ENCODE results near the gene SLC27A5. TPM values are rescaled to one million over a fixed set of nuclear protein-coding genes. Genes with fewer than 3 reads are reported as not detected.

Gene SLC27A5
- total RNA-seq, 2 donors from 2014 or later = 7.1 to 8.5 TPM

DNA sequence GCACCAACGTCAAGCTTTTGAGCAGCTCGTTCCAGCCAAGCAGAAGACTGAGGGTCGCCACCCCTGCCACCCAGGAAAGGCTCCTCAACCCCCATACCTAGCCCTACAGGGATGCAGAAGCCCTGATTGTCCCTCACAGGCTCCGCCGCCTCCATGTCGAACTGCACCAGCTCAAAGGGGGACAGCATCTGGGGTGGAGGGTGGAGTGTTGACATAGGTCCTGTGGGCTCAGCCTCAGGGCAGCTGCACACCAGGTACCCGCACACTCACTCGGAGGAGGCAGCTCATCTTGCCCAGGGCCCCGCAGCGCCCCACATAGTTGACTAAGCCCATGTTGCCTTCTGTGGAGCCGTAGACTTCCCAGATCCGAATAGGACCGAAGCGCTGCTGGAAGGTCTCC, 11.6 kb downstream of the SLC27A5 start:
- no peak for ATAC-seq (ENCODE audit: insufficient number of reproducible peaks, low FRiP score, low read depth)
- no peak for DNase-seq (ENCODE audit: low spot score)
- Histone ChIP-seq H3K9me3 (no peaks in the 10 kb centered on the region), H3K36me3 (no peaks in the 10 kb centered on the region), H3K27ac (no peak overlapping the region), H3K4me1 (ENCODE audit: control insufficient read depth in 1 of 2, low read depth in 2 of 2) (peaks cover 3 to 29% of the 10 kb centered on the region in 2 donors), H3K4me3 (no peak overlapping the region), H3K27me3 (replicated peaks; ENCODE audit: insufficient read depth) (no peaks in the 10 kb centered on the region)
- TF ChIP-seq, protein P1, sequence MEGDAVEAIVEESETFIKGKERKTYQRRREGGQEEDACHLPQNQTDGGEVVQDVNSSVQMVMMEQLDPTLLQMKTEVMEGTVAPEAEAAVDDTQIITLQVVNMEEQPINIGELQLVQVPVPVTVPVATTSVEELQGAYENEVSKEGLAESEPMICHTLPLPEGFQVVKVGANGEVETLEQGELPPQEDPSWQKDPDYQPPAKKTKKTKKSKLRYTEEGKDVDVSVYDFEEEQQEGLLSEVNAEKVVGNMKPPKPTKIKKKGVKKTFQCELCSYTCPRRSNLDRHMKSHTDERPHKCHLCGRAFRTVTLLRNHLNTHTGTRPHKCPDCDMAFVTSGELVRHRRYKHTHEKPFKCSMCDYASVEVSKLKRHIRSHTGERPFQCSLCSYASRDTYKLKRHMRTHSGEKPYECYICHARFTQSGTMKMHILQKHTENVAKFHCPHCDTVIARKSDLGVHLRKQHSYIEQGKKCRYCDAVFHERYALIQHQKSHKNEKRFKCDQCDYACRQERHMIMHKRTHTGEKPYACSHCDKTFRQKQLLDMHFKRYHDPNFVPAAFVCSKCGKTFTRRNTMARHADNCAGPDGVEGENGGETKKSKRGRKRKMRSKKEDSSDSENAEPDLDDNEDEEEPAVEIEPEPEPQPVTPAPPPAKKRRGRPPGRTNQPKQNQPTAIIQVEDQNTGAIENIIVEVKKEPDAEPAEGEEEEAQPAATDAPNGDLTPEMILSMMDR (IDR thresholded peaks at IDR 0.05) = no peak

DNA sequence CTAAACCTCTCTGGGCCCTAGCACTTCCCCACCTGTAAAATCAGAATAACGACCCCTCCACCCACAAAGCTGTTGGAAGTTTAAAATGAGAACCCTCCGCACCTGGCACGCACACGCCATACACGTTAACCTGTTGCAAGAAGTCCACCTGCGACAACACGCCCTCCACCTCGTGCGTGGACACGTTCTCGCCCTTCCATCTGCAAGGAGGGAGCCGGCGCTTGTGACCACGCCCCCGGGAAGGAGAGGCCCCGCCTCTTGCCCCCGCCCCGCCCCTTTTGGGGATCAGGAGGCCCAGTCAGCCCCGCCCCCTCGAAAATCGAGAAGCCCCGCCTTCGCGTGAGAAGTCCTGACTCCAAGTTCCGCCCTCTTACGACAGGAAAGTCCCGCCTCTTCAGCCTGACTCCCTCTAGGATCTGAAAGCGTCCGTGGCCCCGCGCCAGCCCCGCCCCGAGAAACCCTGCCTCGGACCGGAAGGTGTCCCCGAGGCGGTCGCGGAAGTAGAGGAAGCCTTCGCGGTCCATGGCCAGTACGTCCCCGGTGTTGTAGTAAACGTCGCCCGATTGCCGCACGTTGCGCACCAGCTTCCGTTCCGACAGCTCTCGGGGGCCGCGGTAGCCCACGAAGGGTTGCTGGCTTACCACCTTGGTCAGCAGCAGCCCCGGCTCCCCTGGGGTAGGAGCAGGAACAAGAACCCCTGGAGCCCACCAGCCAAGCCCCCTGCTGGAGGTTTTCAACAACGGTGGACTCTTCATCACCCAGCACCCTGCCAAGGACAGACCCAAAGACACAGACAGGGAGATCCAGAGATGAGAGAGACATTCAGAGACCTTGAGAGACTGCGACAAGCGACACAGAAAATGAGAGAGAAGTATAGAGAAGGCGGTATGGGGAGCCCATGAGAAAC, 12.5 kb downstream of the SLC27A5 start:
- TF ChIP-seq, protein P1 (IDR thresholded peaks at IDR 0.05) = peak; percentile 13
- Histone ChIP-seq H3K27me3 (replicated peaks; ENCODE audit: insufficient read depth) (no peaks in the 10 kb centered on the region), H3K36me3 (no peaks in the 10 kb centered on the region), H3K4me3 (peak overlapping the region; percentile 82), H3K4me1 (ENCODE audit: control insufficient read depth in 1 of 2, low read depth in 2 of 2) (peaks cover 3 to 29% of the 10 kb centered on the region in 2 donors), H3K27ac (peak overlapping the region; percentile 67 to 68), H3K9me3 (no peaks in the 10 kb centered on the region)
- ATAC-seq (ENCODE audit: insufficient number of reproducible peaks, low FRiP score, low read depth) (peak; percentile 99), DNase-seq (ENCODE audit: low spot score) (peak; percentile 99)

DNA sequence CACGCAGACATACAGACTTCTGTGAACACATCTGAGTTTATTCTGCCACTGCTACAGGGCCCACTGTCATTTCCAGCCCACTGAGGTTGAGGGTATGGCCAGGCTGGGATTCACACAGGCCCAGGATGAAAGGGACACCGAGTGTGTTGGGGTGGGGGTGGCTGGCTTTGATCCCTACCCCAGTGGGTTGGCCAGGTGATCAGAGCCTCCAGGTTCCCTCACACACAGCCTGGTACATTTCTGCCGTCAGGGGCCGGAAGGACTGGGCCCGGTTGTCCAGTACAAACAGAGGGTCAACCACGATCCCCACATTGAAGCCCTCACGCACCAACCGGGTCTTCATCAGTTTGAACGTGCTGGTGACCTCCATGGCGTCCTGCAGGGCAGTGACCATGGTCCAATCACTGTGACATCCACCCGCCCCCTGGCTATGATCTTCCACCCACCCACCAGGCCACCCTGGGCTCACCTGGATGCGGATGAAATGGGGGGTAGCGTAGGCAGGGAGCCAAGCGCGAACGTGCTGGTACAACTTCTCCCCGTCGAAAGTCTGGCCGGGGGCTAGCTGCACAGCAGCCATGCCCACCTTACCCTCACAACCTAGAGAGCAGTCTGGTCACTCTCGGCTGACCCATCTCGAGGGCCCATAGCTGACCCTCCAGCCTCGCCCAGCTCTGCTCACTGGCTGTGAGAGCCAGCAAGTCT, 13.3 kb downstream of the SLC27A5 start:
- Histone ChIP-seq H3K36me3 (no peaks in the 10 kb centered on the region), H3K27ac (no peak overlapping the region), H3K4me3 (peak overlapping the region; percentile 82), H3K4me1 (ENCODE audit: control insufficient read depth in 1 of 2, low read depth in 2 of 2) (peaks cover 3 to 29% of the 10 kb centered on the region in 2 donors), H3K27me3 (replicated peaks; ENCODE audit: insufficient read depth) (no peaks in the 10 kb centered on the region), H3K9me3 (no peaks in the 10 kb centered on the region)
- DNase-seq (ENCODE audit: low spot score) (no peak), ATAC-seq (ENCODE audit: insufficient number of reproducible peaks, low FRiP score, low read depth) (peak; percentile 13)
- TF ChIP-seq, protein P1 (IDR thresholded peaks at IDR 0.05) = no peak

DNA sequence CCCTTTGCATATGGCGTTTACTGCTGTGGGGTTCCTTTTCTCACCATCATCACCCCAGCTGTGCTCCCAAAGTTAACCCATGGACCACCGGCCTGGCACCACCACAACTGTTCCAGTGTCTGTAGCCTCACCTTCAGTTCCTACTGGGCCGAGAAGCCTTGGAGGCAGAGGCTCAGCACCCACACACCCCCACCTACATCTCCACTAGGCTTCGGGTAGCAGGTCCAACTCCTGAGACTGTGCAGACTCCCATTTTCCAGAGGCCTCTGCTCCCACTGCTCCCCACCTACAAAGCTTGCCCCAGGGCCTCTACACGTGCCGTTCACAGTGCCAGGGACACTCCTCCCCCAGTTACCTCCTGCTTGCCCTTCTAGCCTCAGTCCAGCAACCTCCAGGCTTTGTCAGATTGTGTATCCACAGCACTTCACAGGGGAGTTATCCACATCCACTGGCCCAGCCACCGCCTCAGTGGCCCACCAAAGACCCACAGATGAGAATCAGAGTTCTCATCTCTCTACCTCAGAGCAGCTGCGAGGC, 14.1 kb downstream of the SLC27A5 start:
- no peak for DNase-seq (ENCODE audit: low spot score)
- no peak for ATAC-seq (ENCODE audit: insufficient number of reproducible peaks, low FRiP score, low read depth)
- Histone ChIP-seq H3K27ac (no peak overlapping the region), H3K4me3 (no peak overlapping the region), H3K4me1 (ENCODE audit: control insufficient read depth in 1 of 2, low read depth in 2 of 2) (peaks cover 3 to 29% of the 10 kb centered on the region in 2 donors), H3K36me3 (no peaks in the 10 kb centered on the region), H3K27me3 (replicated peaks; ENCODE audit: insufficient read depth) (no peaks in the 10 kb centered on the region), H3K9me3 (no peaks in the 10 kb centered on the region)
- TF ChIP-seq, protein P1 (IDR thresholded peaks at IDR 0.05) = no peak

DNA sequence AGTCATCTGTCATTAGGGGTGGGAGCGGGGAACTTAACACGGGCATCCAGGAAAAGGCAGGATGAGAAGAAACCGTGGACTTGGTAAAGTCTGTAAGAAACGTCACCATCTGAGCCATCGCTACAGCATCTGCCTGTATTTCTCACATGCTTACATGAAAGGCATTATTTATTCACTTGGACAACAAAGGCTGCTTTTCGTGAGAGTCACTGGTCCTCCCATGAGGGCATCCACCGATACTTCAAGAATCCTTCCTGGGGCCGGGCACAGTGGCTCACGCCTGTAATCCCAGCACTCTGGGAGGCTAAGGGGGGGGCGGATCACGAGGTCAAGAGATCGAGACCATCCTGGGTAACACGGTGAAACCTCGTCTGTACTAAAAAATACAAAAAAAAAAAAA, 19.5 kb downstream of the SLC27A5 start:
- TF ChIP-seq, protein P1 (IDR thresholded peaks at IDR 0.05) = no peak
- no peak for ATAC-seq (ENCODE audit: insufficient number of reproducible peaks, low FRiP score, low read depth)
- no peaks in the 10 kb centered on the region for H3K27me3 ChIP-seq (replicated peaks; ENCODE audit: insufficient read depth)
- H3K36me3 ChIP-seq = no peaks in the 10 kb centered on the region
- H3K4me3 ChIP-seq = no peak overlapping the region
- no peak for DNase-seq (ENCODE audit: low spot score)
- no peaks in the 10 kb centered on the region for H3K4me1 ChIP-seq (ENCODE audit: control insufficient read depth in 1 of 2, low read depth in 2 of 2)
- H3K27ac ChIP-seq = no peak overlapping the region
- no peaks in the 10 kb centered on the region for H3K9me3 ChIP-seq

Measured in thoracic aorta (tissue), 2 donors.